ENCODE measurements around the gene TRAPPC1. TPM values are rescaled to one million over a fixed set of nuclear protein-coding genes. Genes with fewer than 3 reads are reported as not detected.

The TRAPPC1 gene
- total RNA-seq, 1 experiment from 2014 or later, result 111 TPM

DNA sequence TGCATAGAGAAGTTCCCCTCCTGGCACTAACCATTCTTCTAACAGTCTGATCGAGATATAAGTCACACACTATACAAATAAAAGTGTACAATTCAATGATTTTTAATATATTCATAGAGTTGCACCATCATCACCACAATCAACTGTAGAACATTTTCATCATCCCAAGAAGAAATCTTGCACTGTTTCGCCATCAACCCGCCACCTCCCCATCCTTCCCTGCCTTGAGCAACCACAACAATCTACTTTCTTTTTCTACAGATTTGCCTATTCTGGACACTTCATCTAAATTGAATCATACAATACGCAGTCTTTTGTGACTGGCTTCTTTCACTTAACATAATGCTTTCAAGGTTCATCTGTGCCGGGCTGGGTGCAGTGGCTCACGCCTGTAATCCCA, 37.7 kb upstream of the TRAPPC1 start:
- Histone ChIP-seq H3K4me3 (ENCODE audit: low read depth, low read length, poor library complexity, severe bottlenecking) (no peak overlapping the region), H3K9me3 (ENCODE audit: low read depth, low read length, poor library complexity, severe bottlenecking) (no peaks in the 10 kb centered on the region), H3K27ac (ENCODE audit: low read depth, low read length, poor library complexity, severe bottlenecking) (no peak overlapping the region), H3K4me1 (ENCODE audit: insufficient read depth, low read length, poor library complexity, severe bottlenecking) (no peaks in the 10 kb centered on the region), H3K36me3 (ENCODE audit: insufficient read depth, low read length, poor library complexity, severe bottlenecking) (no peaks in the 10 kb centered on the region), H3K27me3 (replicated peaks; ENCODE audit: insufficient read depth, low read depth, low read length, poor library complexity) (no peaks in the 10 kb centered on the region)
- BruUV-seq (replicated peaks), result no TSS peak
- CTCF ChIA-PET, result interaction anchor here (0.7 kb wide), 2 partner anchors 21 to 24 kb away, joined by 3 to 8 read pairs; no protein-coding TSS in a partner anchor
- DNase-seq (ENCODE audit: low spot score), result no peak
- no peak for TF ChIP-seq EZH2 (IDR thresholded peaks at IDR 0.05; ENCODE audit: borderline replicate concordance, low read depth, low read length, poor library complexity, severe bottlenecking)
- TF ChIP-seq, protein P1, sequence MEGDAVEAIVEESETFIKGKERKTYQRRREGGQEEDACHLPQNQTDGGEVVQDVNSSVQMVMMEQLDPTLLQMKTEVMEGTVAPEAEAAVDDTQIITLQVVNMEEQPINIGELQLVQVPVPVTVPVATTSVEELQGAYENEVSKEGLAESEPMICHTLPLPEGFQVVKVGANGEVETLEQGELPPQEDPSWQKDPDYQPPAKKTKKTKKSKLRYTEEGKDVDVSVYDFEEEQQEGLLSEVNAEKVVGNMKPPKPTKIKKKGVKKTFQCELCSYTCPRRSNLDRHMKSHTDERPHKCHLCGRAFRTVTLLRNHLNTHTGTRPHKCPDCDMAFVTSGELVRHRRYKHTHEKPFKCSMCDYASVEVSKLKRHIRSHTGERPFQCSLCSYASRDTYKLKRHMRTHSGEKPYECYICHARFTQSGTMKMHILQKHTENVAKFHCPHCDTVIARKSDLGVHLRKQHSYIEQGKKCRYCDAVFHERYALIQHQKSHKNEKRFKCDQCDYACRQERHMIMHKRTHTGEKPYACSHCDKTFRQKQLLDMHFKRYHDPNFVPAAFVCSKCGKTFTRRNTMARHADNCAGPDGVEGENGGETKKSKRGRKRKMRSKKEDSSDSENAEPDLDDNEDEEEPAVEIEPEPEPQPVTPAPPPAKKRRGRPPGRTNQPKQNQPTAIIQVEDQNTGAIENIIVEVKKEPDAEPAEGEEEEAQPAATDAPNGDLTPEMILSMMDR (conservative IDR thresholded peaks at IDR 0.05; ENCODE audit: low read depth, low read length), result no peak
- intact Hi-C loops (cut with micrococcal nuclease; ENCODE audit: unreplicated experiment), result no loop called here
- POLR2A ChIA-PET (ENCODE audit: low non-redundant PET), result no interaction called here

GRCh38 chr17:7967751-7968150, 36.0 kb upstream of the TRAPPC1 start:
- no peaks in the 10 kb centered on the region for H3K27me3 ChIP-seq (replicated peaks; ENCODE audit: insufficient read depth, low read depth, low read length, poor library complexity)
- H3K36me3 ChIP-seq (ENCODE audit: insufficient read depth, low read length, poor library complexity, severe bottlenecking), result no peaks in the 10 kb centered on the region
- no peaks in the 10 kb centered on the region for H3K4me1 ChIP-seq (ENCODE audit: insufficient read depth, low read length, poor library complexity, severe bottlenecking)
- ChIA-PET CTCF (no interaction called here), POLR2A (ENCODE audit: low non-redundant PET) (no interaction called here)
- TF ChIP-seq, protein P1 (conservative IDR thresholded peaks at IDR 0.05; ENCODE audit: low read depth, low read length), result no peak
- TF ChIP-seq EZH2 (IDR thresholded peaks at IDR 0.05; ENCODE audit: borderline replicate concordance, low read depth, low read length, poor library complexity, severe bottlenecking), result no peak
- no TSS peak for BruUV-seq (replicated peaks)
- H3K9me3 ChIP-seq (ENCODE audit: low read depth, low read length, poor library complexity, severe bottlenecking), result no peaks in the 10 kb centered on the region
- no peak overlapping the region for H3K4me3 ChIP-seq (ENCODE audit: low read depth, low read length, poor library complexity, severe bottlenecking)
- intact Hi-C loops (cut with micrococcal nuclease; ENCODE audit: unreplicated experiment), result no loop called here
- no peak overlapping the region for H3K27ac ChIP-seq (ENCODE audit: low read depth, low read length, poor library complexity, severe bottlenecking)
- no peak for DNase-seq (ENCODE audit: low spot score)

- Histone ChIP-seq H3K36me3 (ENCODE audit: insufficient read depth, low read length, poor library complexity, severe bottlenecking) (no peaks in the 10 kb centered on the region), H3K27me3 (replicated peaks; ENCODE audit: insufficient read depth, low read depth, low read length, poor library complexity) (no peaks in the 10 kb centered on the region), H3K4me1 (ENCODE audit: insufficient read depth, low read length, poor library complexity, severe bottlenecking) (no peaks in the 10 kb centered on the region), H3K27ac (ENCODE audit: low read depth, low read length, poor library complexity, severe bottlenecking) (no peak overlapping the region), H3K9me3 (ENCODE audit: low read depth, low read length, poor library complexity, severe bottlenecking) (no peaks in the 10 kb centered on the region), H3K4me3 (ENCODE audit: low read depth, low read length, poor library complexity, severe bottlenecking) (no peak overlapping the region)
- DNase-seq (ENCODE audit: low spot score), result no peak
- BruUV-seq (replicated peaks), result no TSS peak
- ChIA-PET POLR2A (ENCODE audit: low non-redundant PET) (no interaction called here), CTCF (no interaction called here)
- TF ChIP-seq EZH2 (IDR thresholded peaks at IDR 0.05; ENCODE audit: borderline replicate concordance, low read depth, low read length, poor library complexity, severe bottlenecking), result no peak
- TF ChIP-seq, protein P1 (conservative IDR thresholded peaks at IDR 0.05; ENCODE audit: low read depth, low read length), result no peak
- intact Hi-C loops (cut with micrococcal nuclease; ENCODE audit: unreplicated experiment), result no loop called here
Observed at GRCh38 chr17:7961421-7961820, 29.7 kb upstream of the TRAPPC1 start.
